ENCODE results near the gene ANKZF1.

Gene ANKZF1

DNA sequence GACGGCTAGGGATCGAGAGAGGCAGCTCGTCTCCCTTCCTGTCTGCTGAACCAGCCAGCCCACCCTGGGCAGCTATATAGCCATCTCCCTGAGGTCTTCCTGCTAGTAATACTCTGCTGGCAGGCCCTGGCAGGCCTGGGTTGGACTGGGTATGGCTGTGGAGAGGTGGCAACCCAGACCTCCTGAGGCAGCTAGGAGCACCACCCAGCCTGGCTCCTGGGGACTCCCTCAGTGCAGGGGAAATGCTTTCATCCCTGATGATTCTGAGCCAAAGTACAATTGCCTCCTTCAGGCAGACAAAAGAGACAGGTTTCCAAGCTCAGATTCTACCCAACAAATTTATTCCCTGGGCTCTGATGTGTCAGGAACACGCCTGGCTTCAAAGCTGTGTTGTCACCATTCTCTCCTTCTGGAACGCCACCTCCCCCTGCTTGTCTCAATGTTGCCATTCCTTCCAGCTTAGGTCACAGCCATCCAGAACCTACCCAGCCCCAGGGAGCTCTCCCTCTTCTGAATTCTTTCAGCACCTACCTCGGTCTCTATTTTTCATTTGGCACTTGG, 44.8 kb downstream of the ANKZF1 start:
- H3K4me2 ChIP-seq = no peak overlapping the region
- H3K9ac ChIP-seq = no peak overlapping the region
- no peak overlapping the region for H3K4me3 ChIP-seq (IDR thresholded peaks at IDR 0.05; ENCODE audit: insufficient read depth, low read depth, low read length)
- TF ChIP-seq, protein P1, sequence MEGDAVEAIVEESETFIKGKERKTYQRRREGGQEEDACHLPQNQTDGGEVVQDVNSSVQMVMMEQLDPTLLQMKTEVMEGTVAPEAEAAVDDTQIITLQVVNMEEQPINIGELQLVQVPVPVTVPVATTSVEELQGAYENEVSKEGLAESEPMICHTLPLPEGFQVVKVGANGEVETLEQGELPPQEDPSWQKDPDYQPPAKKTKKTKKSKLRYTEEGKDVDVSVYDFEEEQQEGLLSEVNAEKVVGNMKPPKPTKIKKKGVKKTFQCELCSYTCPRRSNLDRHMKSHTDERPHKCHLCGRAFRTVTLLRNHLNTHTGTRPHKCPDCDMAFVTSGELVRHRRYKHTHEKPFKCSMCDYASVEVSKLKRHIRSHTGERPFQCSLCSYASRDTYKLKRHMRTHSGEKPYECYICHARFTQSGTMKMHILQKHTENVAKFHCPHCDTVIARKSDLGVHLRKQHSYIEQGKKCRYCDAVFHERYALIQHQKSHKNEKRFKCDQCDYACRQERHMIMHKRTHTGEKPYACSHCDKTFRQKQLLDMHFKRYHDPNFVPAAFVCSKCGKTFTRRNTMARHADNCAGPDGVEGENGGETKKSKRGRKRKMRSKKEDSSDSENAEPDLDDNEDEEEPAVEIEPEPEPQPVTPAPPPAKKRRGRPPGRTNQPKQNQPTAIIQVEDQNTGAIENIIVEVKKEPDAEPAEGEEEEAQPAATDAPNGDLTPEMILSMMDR (conservative IDR thresholded peaks at IDR 0.05; ENCODE audit: low read depth, low read length) = no peak
- H3K27ac ChIP-seq = no peak overlapping the region
- H3K79me2 ChIP-seq (ENCODE audit: insufficient read depth, low read depth) = no peaks in the 10 kb centered on the region
- peaks cover 21% of the 10 kb centered on the region for H3K4me1 ChIP-seq (ENCODE audit: low read depth, poor library complexity, severe bottlenecking)
- no peak overlapping the region for H2AFZ ChIP-seq (ENCODE audit: low read depth)
- no peaks in the 10 kb centered on the region for H3K27me3 ChIP-seq (ENCODE audit: insufficient read depth, low read depth)
- H4K20me1 ChIP-seq (ENCODE audit: insufficient read depth) = no peaks in the 10 kb centered on the region
- no peaks in the 10 kb centered on the region for H3K36me3 ChIP-seq (ENCODE audit: insufficient read depth)

DNA sequence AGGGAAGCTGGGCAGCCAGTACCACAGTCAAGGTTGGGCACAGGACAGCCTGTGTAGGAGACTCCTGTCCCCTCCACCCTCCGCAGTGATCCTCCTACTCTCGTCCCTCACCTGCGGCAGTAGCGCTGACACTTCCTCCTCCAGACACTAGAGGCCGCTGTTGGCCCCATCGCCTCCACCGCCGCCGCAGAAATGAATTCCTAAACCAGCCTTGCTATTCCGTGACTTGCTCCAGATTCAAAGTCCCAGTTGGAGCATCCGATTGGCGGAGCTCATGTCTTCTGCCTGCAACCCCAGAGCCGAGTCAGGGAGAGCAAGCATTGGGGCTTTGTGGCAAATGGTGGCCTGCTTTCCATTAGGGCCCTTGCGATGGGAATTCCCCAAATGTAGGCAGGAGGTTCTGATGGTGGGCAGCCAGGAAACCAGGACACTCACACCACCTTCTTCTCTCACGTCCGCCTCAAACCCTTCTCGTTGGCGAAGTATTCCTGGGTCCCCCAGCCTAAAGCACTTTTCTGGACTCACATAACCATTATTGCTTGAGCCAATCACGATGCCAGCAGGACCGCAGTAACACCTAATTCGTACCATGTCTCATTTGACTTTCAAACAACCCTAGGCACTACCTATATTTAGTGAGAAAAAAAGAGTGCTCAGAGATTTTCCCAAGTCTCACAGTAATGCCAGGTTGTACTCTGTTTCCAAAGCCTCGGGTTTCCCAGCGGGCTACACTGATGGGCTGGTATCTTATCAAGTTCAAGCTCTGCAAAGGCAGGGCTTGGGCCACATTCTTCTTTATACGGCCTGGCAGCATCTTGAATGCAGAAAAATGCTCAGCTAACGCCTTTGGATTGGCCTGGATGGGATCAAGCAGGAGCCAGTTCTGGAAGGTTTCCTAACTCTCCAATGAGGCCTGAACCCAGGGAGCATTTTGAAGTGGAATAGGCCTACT, 48.4 kb downstream of the ANKZF1 start:
- Histone ChIP-seq H3K4me3 (IDR thresholded peaks at IDR 0.05; ENCODE audit: insufficient read depth, low read depth, low read length) (no peak overlapping the region), H3K36me3 (ENCODE audit: insufficient read depth) (no peaks in the 10 kb centered on the region), H3K4me1 (ENCODE audit: low read depth, poor library complexity, severe bottlenecking) (peaks cover 28% of the 10 kb centered on the region), H3K27ac (peak overlapping the region; percentile 80), H4K20me1 (ENCODE audit: insufficient read depth) (no peaks in the 10 kb centered on the region), H3K9ac (peak overlapping the region; percentile 31; the same call in 1 of the 2 replicates), H3K4me2 (peak overlapping the region; percentile 80), H3K79me2 (ENCODE audit: insufficient read depth, low read depth) (no peaks in the 10 kb centered on the region), H2AFZ (ENCODE audit: low read depth) (peak overlapping the region; percentile 90), H3K27me3 (ENCODE audit: insufficient read depth, low read depth) (no peaks in the 10 kb centered on the region)
- TF ChIP-seq, protein P1 (conservative IDR thresholded peaks at IDR 0.05; ENCODE audit: low read depth, low read length) = peak; percentile 95

DNA sequence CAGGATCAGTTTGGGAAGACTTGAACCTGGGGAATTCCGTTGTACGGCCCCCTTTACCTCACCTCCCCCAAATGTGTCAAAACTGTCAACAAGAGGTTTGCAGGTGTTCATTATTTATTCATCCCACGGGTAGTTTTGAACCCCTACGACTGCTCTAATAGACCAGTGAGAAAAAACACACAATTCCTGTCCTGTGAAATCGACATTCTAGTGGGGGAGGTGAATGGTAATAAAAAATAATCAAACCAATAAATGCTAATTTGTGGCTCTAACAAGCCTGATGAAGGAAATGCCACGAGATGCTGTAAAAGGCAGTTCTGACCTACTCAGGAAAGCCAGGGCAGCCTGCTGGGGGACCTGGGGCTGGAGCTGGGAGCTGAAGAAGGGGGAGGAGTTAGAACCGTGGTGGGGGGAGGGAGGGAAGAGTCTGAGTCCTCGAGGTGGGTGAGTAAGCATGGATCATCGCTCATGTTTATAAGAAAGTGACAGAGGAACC, 49.1 kb downstream of the ANKZF1 start:
- no peaks in the 10 kb centered on the region for H3K79me2 ChIP-seq (ENCODE audit: insufficient read depth, low read depth)
- peak overlapping the region; percentile 70 for H3K4me3 ChIP-seq (IDR thresholded peaks at IDR 0.05; ENCODE audit: insufficient read depth, low read depth, low read length)
- TF ChIP-seq, protein P1 (conservative IDR thresholded peaks at IDR 0.05; ENCODE audit: low read depth, low read length) = no peak
- H3K27ac ChIP-seq = peak overlapping the region; percentile 80
- peaks cover 28% of the 10 kb centered on the region for H3K4me1 ChIP-seq (ENCODE audit: low read depth, poor library complexity, severe bottlenecking)
- H3K4me2 ChIP-seq = peak overlapping the region; percentile 80
- H4K20me1 ChIP-seq (ENCODE audit: insufficient read depth) = no peaks in the 10 kb centered on the region
- peak overlapping the region; percentile 90 for H2AFZ ChIP-seq (ENCODE audit: low read depth)
- H3K36me3 ChIP-seq (ENCODE audit: insufficient read depth) = no peaks in the 10 kb centered on the region
- no peaks in the 10 kb centered on the region for H3K27me3 ChIP-seq (ENCODE audit: insufficient read depth, low read depth)
- H3K9ac ChIP-seq = peak overlapping the region; percentile 31; the same call in 1 of the 2 replicates

DNA sequence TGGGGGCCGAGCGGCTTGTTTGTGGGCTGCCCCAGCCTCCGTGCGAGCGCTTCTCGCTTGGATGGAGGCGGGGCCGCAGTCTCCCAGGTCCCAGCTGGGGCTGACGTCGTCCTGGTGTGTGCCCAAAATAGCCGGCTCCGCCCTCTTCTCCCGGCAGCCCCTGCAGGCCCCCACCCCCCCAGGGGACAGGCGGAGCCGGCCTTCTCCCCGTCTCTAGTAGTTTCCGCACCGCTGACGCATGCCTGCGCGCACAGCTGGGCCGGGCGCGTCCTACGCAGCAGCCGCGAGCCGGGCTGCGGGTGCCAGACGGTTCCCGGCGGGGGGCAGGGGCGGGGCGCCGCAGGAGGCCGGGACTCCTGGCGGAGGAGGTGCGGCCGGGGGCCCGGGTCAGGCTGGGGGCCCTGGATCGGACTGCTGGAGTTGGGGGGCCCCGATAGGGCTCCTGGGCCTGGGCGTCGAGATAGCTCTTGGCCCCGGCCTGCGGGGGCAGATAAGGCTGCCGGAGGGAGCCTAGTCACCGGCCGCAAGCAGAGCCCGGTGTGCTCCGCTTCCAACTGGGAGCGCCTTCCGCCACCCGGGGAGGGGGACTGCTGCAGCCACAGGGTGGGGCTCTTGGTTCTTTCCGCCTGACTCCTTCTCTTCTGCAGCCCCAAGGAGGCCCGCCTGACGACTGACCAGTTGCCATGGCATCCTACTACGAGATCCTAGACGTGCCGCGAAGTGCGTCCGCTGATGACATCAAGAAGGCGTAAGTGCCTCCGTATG, 49.7 kb downstream of the ANKZF1 start, which contains the start of gene DNAJB2:
Gene DNAJB2 (plus strand): TSS at position 216 of the 765 bp plus-strand sequence. CDS start 468 bp downstream, at position 684.
- no peaks in the 10 kb centered on the region for H3K27me3 ChIP-seq (ENCODE audit: insufficient read depth, low read depth)
- no peaks in the 10 kb centered on the region for H3K79me2 ChIP-seq (ENCODE audit: insufficient read depth, low read depth)
- H3K4me1 ChIP-seq (ENCODE audit: low read depth, poor library complexity, severe bottlenecking) = peaks cover 28% of the 10 kb centered on the region
- TF ChIP-seq, protein P1 (conservative IDR thresholded peaks at IDR 0.05; ENCODE audit: low read depth, low read length) = no peak; the same call in 1 of the 2 replicates
- peak within 1 kb of the TSS; percentile 90 for H2AFZ ChIP-seq (ENCODE audit: low read depth)
- H3K4me2 ChIP-seq = peak within 1 kb of the TSS; percentile 89
- H3K27ac ChIP-seq = peak within 1 kb of the TSS; percentile 80
- no peaks in the 10 kb centered on the region for H4K20me1 ChIP-seq (ENCODE audit: insufficient read depth)
- H3K4me3 ChIP-seq (IDR thresholded peaks at IDR 0.05; ENCODE audit: insufficient read depth, low read depth, low read length) = peak within 1 kb of the TSS; percentile 70
- H3K9ac ChIP-seq = peak within 1 kb of the TSS; percentile 73
- H3K36me3 ChIP-seq (ENCODE audit: insufficient read depth) = no peaks in the 10 kb centered on the region

Data from KMS-11 (cell line).